ENCODE data around the gene RNF150.

Gene RNF150

GRCh38 chr4:140857111-140857510 lies 276.2 kb downstream of the RNF150 start (continued):
- TF ChIP-seq, protein P1, sequence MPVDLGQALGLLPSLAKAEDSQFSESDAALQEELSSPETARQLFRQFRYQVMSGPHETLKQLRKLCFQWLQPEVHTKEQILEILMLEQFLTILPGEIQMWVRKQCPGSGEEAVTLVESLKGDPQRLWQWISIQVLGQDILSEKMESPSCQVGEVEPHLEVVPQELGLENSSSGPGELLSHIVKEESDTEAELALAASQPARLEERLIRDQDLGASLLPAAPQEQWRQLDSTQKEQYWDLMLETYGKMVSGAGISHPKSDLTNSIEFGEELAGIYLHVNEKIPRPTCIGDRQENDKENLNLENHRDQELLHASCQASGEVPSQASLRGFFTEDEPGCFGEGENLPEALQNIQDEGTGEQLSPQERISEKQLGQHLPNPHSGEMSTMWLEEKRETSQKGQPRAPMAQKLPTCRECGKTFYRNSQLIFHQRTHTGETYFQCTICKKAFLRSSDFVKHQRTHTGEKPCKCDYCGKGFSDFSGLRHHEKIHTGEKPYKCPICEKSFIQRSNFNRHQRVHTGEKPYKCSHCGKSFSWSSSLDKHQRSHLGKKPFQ (tag by site-specific recombination; IDR thresholded peaks at IDR 0.05) = no peak
- TF ChIP-seq ZNF311 (tag by site-specific recombination; IDR thresholded peaks at IDR 0.05; ENCODE audit: borderline replicate concordance) (no peak), ZNF324 (tag by site-specific recombination; IDR thresholded peaks at IDR 0.05) (no peak), ZSCAN16 (tag by site-specific recombination; IDR thresholded peaks at IDR 0.05) (no peak), TCF7L2 (IDR thresholded peaks at IDR 0.05; ENCODE audit: borderline replicate concordance, low read depth, low read length) (no peak), ZNF23 (tag by site-specific recombination; IDR thresholded peaks at IDR 0.05; ENCODE audit: borderline replicate concordance) (no peak), ZNF707 (tag by site-specific recombination; IDR thresholded peaks at IDR 0.05) (no peak), ZBTB20 (tag by site-specific recombination; IDR thresholded peaks at IDR 0.05) (0 out of 2 replicates have a peak, but pooled peaks have one; percentile 3), ZNF610 (tag by site-specific recombination; IDR thresholded peaks at IDR 0.05; ENCODE audit: borderline replicate concordance) (no peak), KLF9 (tag by site-specific recombination; IDR thresholded peaks at IDR 0.05; ENCODE audit: low read depth) (no peak), ZBTB8A (tag by site-specific recombination; IDR thresholded peaks at IDR 0.05) (no peak), ZNF155 (tag by site-specific recombination; IDR thresholded peaks at IDR 0.05) (no peak), ZNF837 (tag by site-specific recombination; IDR thresholded peaks at IDR 0.05) (no peak), ZNF37A (tag by site-specific recombination; IDR thresholded peaks at IDR 0.05) (no peak), INSM2 (tag by site-specific recombination; IDR thresholded peaks at IDR 0.05) (no peak), ZNF391 (tag by site-specific recombination; IDR thresholded peaks at IDR 0.05; ENCODE audit: borderline replicate concordance, low read depth) (no peak)
- TF ChIP-seq, protein P2, sequence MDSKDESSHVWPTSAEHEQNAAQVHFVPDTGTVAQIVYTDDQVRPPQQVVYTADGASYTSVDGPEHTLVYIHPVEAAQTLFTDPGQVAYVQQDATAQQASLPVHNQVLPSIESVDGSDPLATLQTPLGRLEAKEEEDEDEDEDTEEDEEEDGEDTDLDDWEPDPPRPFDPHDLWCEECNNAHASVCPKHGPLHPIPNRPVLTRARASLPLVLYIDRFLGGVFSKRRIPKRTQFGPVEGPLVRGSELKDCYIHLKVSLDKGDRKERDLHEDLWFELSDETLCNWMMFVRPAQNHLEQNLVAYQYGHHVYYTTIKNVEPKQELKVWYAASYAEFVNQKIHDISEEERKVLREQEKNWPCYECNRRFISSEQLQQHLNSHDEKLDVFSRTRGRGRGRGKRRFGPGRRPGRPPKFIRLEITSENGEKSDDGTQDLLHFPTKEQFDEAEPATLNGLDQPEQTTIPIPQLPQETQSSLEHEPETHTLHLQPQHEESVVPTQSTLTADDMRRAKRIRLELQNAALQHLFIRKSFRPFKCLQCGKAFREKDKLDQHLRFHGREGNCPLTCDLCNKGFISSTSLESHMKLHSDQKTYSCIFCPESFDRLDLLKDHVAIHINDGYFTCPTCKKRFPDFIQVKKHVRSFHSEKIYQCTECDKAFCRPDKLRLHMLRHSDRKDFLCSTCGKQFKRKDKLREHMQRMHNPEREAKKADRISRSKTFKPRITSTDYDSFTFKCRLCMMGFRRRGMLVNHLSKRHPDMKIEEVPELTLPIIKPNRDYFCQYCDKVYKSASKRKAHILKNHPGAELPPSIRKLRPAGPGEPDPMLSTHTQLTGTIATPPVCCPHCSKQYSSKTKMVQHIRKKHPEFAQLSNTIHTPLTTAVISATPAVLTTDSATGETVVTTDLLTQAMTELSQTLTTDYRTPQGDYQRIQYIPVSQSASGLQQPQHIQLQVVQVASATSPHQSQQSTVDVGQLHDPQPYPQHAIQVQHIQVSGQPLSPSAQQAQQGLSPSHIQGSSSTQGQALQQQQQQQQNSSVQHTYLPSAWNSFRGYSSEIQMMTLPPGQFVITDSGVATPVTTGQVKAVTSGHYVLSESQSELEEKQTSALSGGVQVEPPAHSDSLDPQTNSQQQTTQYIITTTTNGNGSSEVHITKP (tag by site-specific recombination; IDR thresholded peaks at IDR 0.05) = 0 out of 2 replicates have a peak, but pooled peaks have one; percentile 23
- TF ChIP-seq, protein P3, sequence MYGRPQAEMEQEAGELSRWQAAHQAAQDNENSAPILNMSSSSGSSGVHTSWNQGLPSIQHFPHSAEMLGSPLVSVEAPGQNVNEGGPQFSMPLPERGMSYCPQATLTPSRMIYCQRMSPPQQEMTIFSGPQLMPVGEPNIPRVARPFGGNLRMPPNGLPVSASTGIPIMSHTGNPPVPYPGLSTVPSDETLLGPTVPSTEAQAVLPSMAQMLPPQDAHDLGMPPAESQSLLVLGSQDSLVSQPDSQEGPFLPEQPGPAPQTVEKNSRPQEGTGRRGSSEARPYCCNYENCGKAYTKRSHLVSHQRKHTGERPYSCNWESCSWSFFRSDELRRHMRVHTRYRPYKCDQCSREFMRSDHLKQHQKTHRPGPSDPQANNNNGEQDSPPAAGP (tag by site-specific recombination; IDR thresholded peaks at IDR 0.05) = 0 out of 2 replicates have a peak, but pooled peaks have one; percentile 4
- TF ChIP-seq, protein P4, sequence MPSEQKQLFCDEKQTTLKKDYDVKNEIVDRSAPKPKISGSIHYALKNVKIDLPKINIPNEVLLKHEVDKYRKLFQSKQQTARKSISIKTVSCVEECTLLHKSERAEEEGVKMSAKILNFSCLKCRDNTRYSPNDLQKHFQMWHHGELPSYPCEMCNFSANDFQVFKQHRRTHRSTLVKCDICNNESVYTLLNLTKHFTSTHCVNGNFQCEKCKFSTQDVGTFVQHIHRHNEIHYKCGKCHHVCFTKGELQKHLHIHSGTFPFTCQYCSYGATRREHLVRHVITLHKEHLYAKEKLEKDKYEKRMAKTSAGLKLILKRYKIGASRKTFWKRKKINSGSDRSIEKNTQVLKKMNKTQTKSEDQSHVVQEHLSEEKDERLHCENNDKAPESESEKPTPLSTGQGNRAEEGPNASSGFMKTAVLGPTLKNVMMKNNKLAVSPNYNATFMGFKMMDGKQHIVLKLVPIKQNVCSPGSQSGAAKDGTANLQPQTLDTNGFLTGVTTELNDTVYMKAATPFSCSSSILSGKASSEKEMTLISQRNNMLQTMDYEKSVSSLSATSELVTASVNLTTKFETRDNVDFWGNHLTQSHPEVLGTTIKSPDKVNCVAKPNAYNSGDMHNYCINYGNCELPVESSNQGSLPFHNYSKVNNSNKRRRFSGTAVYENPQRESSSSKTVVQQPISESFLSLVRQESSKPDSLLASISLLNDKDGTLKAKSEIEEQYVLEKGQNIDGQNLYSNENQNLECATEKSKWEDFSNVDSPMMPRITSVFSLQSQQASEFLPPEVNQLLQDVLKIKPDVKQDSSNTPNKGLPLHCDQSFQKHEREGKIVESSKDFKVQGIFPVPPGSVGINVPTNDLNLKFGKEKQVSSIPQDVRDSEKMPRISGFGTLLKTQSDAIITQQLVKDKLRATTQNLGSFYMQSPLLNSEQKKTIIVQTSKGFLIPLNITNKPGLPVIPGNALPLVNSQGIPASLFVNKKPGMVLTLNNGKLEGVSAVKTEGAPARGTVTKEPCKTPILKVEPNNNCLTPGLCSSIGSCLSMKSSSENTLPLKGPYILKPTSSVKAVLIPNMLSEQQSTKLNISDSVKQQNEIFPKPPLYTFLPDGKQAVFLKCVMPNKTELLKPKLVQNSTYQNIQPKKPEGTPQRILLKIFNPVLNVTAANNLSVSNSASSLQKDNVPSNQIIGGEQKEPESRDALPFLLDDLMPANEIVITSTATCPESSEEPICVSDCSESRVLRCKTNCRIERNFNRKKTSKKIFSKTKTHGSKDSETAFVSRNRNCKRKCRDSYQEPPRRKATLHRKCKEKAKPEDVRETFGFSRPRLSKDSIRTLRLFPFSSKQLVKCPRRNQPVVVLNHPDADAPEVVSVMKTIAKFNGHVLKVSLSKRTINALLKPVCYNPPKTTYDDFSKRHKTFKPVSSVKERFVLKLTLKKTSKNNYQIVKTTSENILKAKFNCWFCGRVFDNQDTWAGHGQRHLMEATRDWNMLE (tag by site-specific recombination; conservative IDR thresholded peaks at IDR 0.05; ENCODE audit: low read depth) = peak; percentile 7; the same call in 1 of the 2 replicates
- TF ChIP-seq, protein P5, sequence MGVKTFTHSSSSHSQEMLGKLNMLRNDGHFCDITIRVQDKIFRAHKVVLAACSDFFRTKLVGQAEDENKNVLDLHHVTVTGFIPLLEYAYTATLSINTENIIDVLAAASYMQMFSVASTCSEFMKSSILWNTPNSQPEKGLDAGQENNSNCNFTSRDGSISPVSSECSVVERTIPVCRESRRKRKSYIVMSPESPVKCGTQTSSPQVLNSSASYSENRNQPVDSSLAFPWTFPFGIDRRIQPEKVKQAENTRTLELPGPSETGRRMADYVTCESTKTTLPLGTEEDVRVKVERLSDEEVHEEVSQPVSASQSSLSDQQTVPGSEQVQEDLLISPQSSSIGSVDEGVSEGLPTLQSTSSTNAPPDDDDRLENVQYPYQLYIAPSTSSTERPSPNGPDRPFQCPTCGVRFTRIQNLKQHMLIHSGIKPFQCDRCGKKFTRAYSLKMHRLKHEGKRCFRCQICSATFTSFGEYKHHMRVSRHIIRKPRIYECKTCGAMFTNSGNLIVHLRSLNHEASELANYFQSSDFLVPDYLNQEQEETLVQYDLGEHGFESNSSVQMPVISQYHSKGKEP (tag by site-specific recombination; IDR thresholded peaks at IDR 0.05) = 0 out of 2 replicates have a peak, but pooled peaks have one; percentile 58
